ENCODE measurements around the gene HOXB5.

The HOXB5 gene

DNA sequence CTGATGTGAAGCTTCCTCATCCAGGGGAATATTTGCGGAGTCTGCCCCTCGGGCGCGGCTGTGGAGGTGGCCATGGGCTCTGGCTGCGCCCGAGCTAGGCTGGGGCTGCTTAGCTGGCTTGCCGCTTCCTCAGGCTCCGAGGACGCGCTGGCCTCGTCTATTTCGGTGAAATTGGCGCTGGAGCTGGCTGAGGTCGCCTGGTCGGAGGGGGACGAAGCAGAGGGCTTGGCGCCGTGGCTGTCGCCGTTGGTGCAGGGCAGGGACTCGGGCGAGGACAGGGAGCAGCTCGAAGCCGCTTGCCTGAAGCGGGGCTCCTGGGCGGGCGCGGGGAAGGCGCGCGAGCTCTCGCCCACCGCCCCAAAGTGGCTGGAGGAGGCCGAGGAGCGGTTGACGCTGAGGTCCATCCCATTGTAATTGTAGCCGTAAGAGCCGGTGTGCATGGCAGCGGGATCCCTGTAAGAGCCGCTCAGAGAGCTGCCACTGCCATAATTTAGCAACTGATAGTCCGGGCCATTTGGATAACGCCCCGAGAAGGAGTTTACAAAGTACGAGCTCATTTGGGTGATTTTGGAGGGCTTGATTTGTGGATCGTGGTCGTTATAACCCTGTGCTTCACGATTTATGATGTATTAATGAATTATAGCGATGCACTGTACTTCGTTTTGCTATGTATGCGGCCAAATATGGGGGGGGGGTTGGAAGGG, at the start of gene HOXB5:
HOXB5 (minus strand) TSS at position 654 of the 704 bp plus-strand sequence; CDS start at position 557, 97 bp downstream.
- Mint-ChIP-seq H3K4me3 (peak within 1 kb of the TSS; percentile 99), H3K9me3 (peaks cover 4% of the 10 kb centered on the region), H3K27me3 (ENCODE audit: low read depth, poor library complexity) (peaks cover 30% of the 10 kb centered on the region), H3K36me3 (ENCODE audit: low read depth) (peaks cover 99% of the 10 kb centered on the region), H3K27ac (peak within 1 kb of the TSS; percentile 99), H3K4me1 (peaks cover 24% of the 10 kb centered on the region)
- DNase-seq: peak; percentile 59
- TF ChIP-seq, protein P1, sequence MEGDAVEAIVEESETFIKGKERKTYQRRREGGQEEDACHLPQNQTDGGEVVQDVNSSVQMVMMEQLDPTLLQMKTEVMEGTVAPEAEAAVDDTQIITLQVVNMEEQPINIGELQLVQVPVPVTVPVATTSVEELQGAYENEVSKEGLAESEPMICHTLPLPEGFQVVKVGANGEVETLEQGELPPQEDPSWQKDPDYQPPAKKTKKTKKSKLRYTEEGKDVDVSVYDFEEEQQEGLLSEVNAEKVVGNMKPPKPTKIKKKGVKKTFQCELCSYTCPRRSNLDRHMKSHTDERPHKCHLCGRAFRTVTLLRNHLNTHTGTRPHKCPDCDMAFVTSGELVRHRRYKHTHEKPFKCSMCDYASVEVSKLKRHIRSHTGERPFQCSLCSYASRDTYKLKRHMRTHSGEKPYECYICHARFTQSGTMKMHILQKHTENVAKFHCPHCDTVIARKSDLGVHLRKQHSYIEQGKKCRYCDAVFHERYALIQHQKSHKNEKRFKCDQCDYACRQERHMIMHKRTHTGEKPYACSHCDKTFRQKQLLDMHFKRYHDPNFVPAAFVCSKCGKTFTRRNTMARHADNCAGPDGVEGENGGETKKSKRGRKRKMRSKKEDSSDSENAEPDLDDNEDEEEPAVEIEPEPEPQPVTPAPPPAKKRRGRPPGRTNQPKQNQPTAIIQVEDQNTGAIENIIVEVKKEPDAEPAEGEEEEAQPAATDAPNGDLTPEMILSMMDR (IDR thresholded peaks at IDR 0.05): no peak

DNA sequence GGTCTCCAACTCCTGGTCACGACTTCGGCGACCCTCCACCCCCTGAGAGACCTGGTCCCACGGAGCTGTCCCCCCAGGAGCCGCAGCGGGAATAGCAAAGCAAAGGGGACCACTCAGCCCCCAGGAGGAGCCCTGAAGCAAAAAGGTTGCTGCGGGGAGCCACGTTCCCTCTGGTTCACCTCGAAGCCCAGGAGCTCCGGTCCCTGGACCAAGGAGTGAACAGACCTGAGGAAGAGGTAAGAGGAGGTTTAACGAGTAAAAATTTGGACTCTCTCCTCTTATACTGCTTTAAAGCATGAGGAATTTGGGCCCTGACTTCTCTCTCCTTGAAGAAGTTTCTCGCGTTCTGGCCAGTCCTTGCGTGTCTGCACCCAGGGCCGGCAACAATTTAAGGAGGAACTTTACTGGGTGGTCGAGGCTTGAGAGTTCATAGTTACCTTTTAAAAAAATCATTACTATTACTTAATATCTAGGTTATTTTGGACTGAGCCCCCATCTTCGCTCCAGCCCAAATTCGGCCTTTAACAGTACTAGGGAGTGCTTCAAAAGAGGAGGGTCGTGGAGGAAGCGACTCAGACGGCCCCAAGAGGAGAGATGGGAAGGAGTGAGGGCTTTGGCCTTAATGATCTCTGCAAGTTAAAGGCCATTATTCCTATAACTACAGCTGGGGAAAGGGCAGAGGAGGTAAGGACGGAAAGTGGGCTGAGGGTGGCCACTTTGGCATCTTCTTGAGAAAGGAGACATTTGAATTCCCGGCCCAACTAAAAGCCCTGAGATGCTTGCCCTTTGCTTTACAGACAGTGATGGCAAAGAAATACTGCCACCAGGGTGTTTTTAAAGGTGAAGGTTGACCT, 49.5 kb upstream of the HOXB5 start:
- H3K9me3 Mint-ChIP-seq: no peaks in the 10 kb centered on the region
- peak overlapping the region; percentile 99 for H3K4me3 Mint-ChIP-seq
- H3K4me1 Mint-ChIP-seq: peaks cover 90% of the 10 kb centered on the region
- peaks cover 6% of the 10 kb centered on the region for H3K27me3 Mint-ChIP-seq (ENCODE audit: low read depth, poor library complexity)
- no peak for DNase-seq
- peak overlapping the region; percentile 97 for H3K27ac Mint-ChIP-seq
- H3K36me3 Mint-ChIP-seq (ENCODE audit: low read depth): peaks cover 18% of the 10 kb centered on the region
- TF ChIP-seq, protein P1 (IDR thresholded peaks at IDR 0.05): no peak

DNA sequence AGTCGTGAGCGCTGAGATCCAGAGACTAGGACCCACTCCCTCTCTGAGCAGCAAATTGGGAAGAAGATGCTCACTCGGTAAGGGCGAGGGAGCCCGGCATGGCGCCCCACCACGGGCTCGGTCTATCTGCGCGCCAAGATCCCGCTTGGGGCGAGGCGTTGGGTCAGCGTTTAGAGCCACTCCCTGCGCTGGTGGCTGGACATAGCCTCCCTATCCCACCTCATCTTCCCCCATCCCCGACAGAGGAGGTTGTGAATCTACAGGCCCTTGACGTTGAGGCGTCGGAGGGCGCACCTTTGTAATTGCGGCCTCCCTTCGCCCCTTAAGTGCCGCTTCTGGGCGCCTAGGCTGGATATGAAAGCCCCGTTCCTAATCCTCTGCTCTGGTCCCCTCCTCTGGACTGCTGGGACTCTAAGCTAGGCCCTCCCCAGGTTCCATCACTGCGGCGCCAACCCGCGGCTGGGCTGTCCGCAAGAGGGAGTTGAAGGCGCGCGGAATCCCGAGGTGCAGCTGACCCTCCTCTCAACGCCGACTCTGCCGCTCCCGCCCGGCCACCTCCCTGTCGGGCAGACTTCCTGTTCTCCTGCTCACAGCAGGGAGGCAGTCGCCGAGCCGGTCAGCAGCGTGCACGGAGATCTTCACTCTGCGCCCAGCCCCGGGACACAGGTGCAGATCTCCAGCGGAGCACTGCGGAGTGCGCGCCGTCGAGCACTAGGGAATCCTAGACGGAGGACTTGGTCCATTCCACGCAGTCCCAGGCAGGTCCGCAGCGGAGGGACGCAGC, 48.7 kb upstream of the HOXB5 start:
- DNase-seq: peak; percentile 77
- Mint-ChIP-seq H3K27me3 (ENCODE audit: low read depth, poor library complexity) (peaks cover 6% of the 10 kb centered on the region), H3K36me3 (ENCODE audit: low read depth) (peaks cover 18% of the 10 kb centered on the region), H3K4me1 (peaks cover 91% of the 10 kb centered on the region), H3K27ac (peak overlapping the region; percentile 97), H3K4me3 (peak overlapping the region; percentile 99), H3K9me3 (no peaks in the 10 kb centered on the region)
- TF ChIP-seq, protein P1 (IDR thresholded peaks at IDR 0.05): no peak

- Mint-ChIP-seq H3K27ac (peak overlapping the region; percentile 97), H3K4me3 (peak overlapping the region; percentile 99), H3K9me3 (no peaks in the 10 kb centered on the region), H3K4me1 (peaks cover 93% of the 10 kb centered on the region), H3K36me3 (ENCODE audit: low read depth) (peaks cover 18% of the 10 kb centered on the region), H3K27me3 (ENCODE audit: low read depth, poor library complexity) (peaks cover 6% of the 10 kb centered on the region)
- TF ChIP-seq, protein P1 (IDR thresholded peaks at IDR 0.05): no peak
- DNase-seq: peak; percentile 56
Observed at GRCh38 chr17:48641541-48642058, 48.0 kb upstream of the HOXB5 start.

GRCh38 chr17:48640858-48641180, 47.2 kb upstream of the HOXB5 start:
- Mint-ChIP-seq H3K27ac (peak overlapping the region; percentile 83), H3K36me3 (ENCODE audit: low read depth) (peaks cover 18% of the 10 kb centered on the region), H3K27me3 (ENCODE audit: low read depth, poor library complexity) (peaks cover 6% of the 10 kb centered on the region), H3K4me1 (peaks cover 99% of the 10 kb centered on the region), H3K4me3 (peak overlapping the region; percentile 99), H3K9me3 (no peaks in the 10 kb centered on the region)
- TF ChIP-seq, protein P1 (IDR thresholded peaks at IDR 0.05): no peak
- DNase-seq: no peak
